HCT116 (cell line): Measurements from ENCODE around the gene CTAGE9. TPM values are rescaled to one million over a fixed set of nuclear protein-coding genes. Genes with fewer than 3 reads are reported as not detected.

ENCODE experiments used
- ATAC-seq: fragments of 200-7000 bp; cut with Tn5 transposase; 2 replicates; pipeline ENCODE4 v1.9.1; 2020; ENCODE audit warnings: mild to moderate bottlenecking, moderate library complexity
- BruUV-seq: library from RNA; stranded (reverse); fragments of 400-500 nt; replicated peaks from 2 replicates; lab custom pipeline; 2021; lab: Mats Ljungman, UMichigan
- CTCF ChIA-PET: fragments of 300-600 bp; sonication (Branson Sonifier 250); formaldehyde crosslinking; loops from one replicate; lab custom pipeline; 2021; ENCODE audit warnings: antibody characterized with exemption; lab: Charles Lee
- POLR2A ChIA-PET: fragments of 300-600, 350-600 bp; sonication (Branson Sonifier 250); formaldehyde crosslinking; loops from one replicate; lab custom pipeline; 2021; ENCODE audit warnings: antibody characterized with exemption; lab: Charles Lee
- RAD21 ChIA-PET, 2 experiments: fragments of 300-600 bp; sonication (Branson Sonifier 250); formaldehyde crosslinking; loops; one replicate each; lab custom pipeline; 2023; ENCODE audit warnings: low total read pairs in 2 of 2; ENCODE audit not compliant: uncharacterized antibody in 2 of 2, unreplicated experiment in 2 of 2, low non-redundant PET in 1 of 2; lab: Charles Lee
- DNase-seq: peaks from one replicate; pipeline ENCODE4 v3.0.0-alpha.2; 2010; ENCODE audit warnings: low read depth, low spot score
- H2AFZ ChIP-seq: fragments of 200-600 bp; shearing (Covaris generic), sonication (generic); 2 replicates; pipeline ENCODE4 v1.6.1; 2017; ENCODE audit warnings: low read depth, mixed run types, mixed read lengths, antibody characterized with exemption, low read length; ENCODE audit not compliant: poor library complexity, severe bottlenecking
- H3K27ac ChIP-seq: 2 replicates; pipeline ENCODE4 v1.5.1; 2012; ENCODE audit warnings: low read depth, low read length
- H3K27me3 ChIP-seq: fragments of 200-600 bp; sonication (generic); 2 replicates; pipeline ENCODE4 v1.6.1; 2016; ENCODE audit warnings: mixed run types, low read length, mixed read lengths; ENCODE audit not compliant: insufficient read depth
- H3K36me3 ChIP-seq, 2 experiments: fragments of 200-500 bp in 1 of 2; fragments of 200-600 bp in 1 of 2; sonication (Bioruptor generic) in 1 of 2; sonication (generic) in 1 of 2; 2 replicates each; pipeline versions ENCODE4 v1.5.1 to v1.6.1; 2014 to 2016; ENCODE audit warnings: low read length in 2 of 2, inconsistent platforms in 1 of 2, mixed read lengths in 1 of 2, mixed run types in 1 of 2; ENCODE audit not compliant: insufficient read depth in 2 of 2, control insufficient read depth in 1 of 2
- H3K4me1 ChIP-seq, 2 experiments: fragments of 200-600 bp in 1 of 2; sonication (generic) in 1 of 2; 2 replicates each; pipeline versions ENCODE4 v1.5.1 to v1.6.1; 2012 to 2017; ENCODE audit warnings: low read length in 2 of 2, inconsistent platforms in 1 of 2, mild to moderate bottlenecking in 1 of 2, mixed read lengths in 1 of 2, mixed run types in 1 of 2, moderate library complexity in 1 of 2; ENCODE audit not compliant: insufficient read depth in 2 of 2, control insufficient read depth in 1 of 2
- H3K4me2 ChIP-seq: fragments of 200-600 bp; sonication (generic); 2 replicates; pipeline ENCODE4 v1.6.1; 2017; ENCODE audit warnings: mixed run types, low read length, mixed read lengths
- H3K4me3 ChIP-seq, 2 experiments: fragments of 200-600 bp in 1 of 2; sonication (generic) in 1 of 2; replicated peaks in 1 of 2; 2 replicates each; pipeline ENCODE4 v1.5.1; 2011 to 2016; ENCODE audit warnings: low read length in 2 of 2, control low read depth in 1 of 2, low read depth in 1 of 2, mild to moderate bottlenecking in 1 of 2, mixed read lengths in 1 of 2, mixed run types in 1 of 2
- H3K79me2 ChIP-seq: fragments of 200-600 bp; sonication (generic); 2 replicates; pipeline ENCODE4 v1.6.1; 2017; ENCODE audit warnings: mild to moderate bottlenecking, mixed run types, low read length, moderate library complexity, mixed read lengths; ENCODE audit not compliant: insufficient read depth
- H3K9ac ChIP-seq: fragments of 200-600 bp; sonication (generic); 2 replicates; pipeline ENCODE4 v1.6.1; 2016; ENCODE audit warnings: low read length, mixed read lengths
- H3K9me2 ChIP-seq: fragments of 200-600 bp; sonication (generic), shearing (Covaris generic); 2 replicates; pipeline ENCODE4 v1.6.1; 2017; ENCODE audit warnings: mixed run types, mild to moderate bottlenecking, moderate library complexity; ENCODE audit not compliant: insufficient read depth
- H3K9me3 ChIP-seq, 2 experiments: fragments of 200-500 bp in 1 of 2; fragments of 200-600 bp in 1 of 2; sonication (Bioruptor generic) in 1 of 2; sonication (generic) in 1 of 2; 2 replicates each; pipeline ENCODE4 v1.6.1; 2014 to 2017; ENCODE audit warnings: low read length in 2 of 2, mixed read lengths in 2 of 2, inconsistent platforms in 1 of 2, low read depth in 1 of 2, mild to moderate bottlenecking in 1 of 2, mixed run types in 1 of 2, moderate library complexity in 1 of 2; ENCODE audit not compliant: control insufficient read depth in 1 of 2, insufficient read depth in 1 of 2
- H4K20me1 ChIP-seq: fragments of 200-600 bp; sonication (generic), shearing (Covaris generic); 2 replicates; pipeline ENCODE4 v1.6.1; 2017; ENCODE audit warnings: mixed run types, mild to moderate bottlenecking, moderate library complexity; ENCODE audit not compliant: insufficient read depth
- CBX3 ChIP-seq: IDR thresholded peaks from 2 replicates; pipeline ENCODE4 v1.6.1; 2012; ENCODE audit warnings: low read depth
- CEBPB ChIP-seq: IDR thresholded peaks from 2 replicates; pipeline ENCODE4 v1.6.1; 2012; ENCODE audit warnings: low read depth
- EGR1 ChIP-seq: IDR thresholded peaks from 2 replicates; pipeline ENCODE4 v1.6.1; 2012; ENCODE audit warnings: low read depth
- ELF1 ChIP-seq: IDR thresholded peaks from 2 replicates; pipeline ENCODE4 v1.6.1; 2012; ENCODE audit warnings: low read depth, borderline replicate concordance
- EZH2 ChIP-seq: fragments of 200-600 bp; sonication (generic); IDR thresholded peaks from 2 replicates; pipeline ENCODE4 v1.6.1; 2017; ENCODE audit warnings: antibody characterized with exemption, mixed run types
- EZH2phosphoT487 ChIP-seq: fragments of 200-600 bp; IDR thresholded peaks from 2 replicates; pipeline ENCODE4 v1.6.1; 2018; ENCODE audit warnings: antibody characterized with exemption, borderline replicate concordance
- FOSL1 ChIP-seq: IDR thresholded peaks from 2 replicates; pipeline ENCODE4 v1.6.1; 2012; ENCODE audit warnings: low read depth
- JUND ChIP-seq: IDR thresholded peaks from 2 replicates; pipeline ENCODE4 v1.6.1; 2012
- POLR2A ChIP-seq: IDR thresholded peaks from 2 replicates; pipeline ENCODE4 v1.7.0; 2011; ENCODE audit warnings: borderline replicate concordance; ENCODE audit not compliant: insufficient read depth, insufficient read length; ENCODE audit errors: extremely low read depth
- POLR2AphosphoS5 ChIP-seq: IDR thresholded peaks from 2 replicates; pipeline ENCODE4 v1.6.1; 2011; ENCODE audit warnings: mild to moderate bottlenecking, low read depth, low read length, moderate library complexity
- SIN3A ChIP-seq: IDR thresholded peaks from 2 replicates; pipeline ENCODE4 v1.6.1; 2012; ENCODE audit warnings: low read depth
- SP1 ChIP-seq: IDR thresholded peaks from 2 replicates; pipeline ENCODE4 v1.6.1; 2012; ENCODE audit warnings: low read depth
- SRF ChIP-seq: IDR thresholded peaks from 2 replicates; pipeline ENCODE4 v1.6.1; 2012; ENCODE audit warnings: low read depth
- TCF7L2 ChIP-seq: IDR thresholded peaks from 2 replicates; pipeline ENCODE4 v1.7.0; 2011; ENCODE audit warnings: borderline replicate concordance, inconsistent platforms; ENCODE audit not compliant: insufficient read depth, insufficient read length; ENCODE audit errors: extremely low read depth
- YY1 ChIP-seq: IDR thresholded peaks from 2 replicates; pipeline ENCODE4 v1.6.1; 2011; ENCODE audit warnings: low read length, low read depth, moderate library complexity, mild to moderate bottlenecking; ENCODE audit not compliant: insufficient replicate concordance; ENCODE audit errors: extremely low read depth
- ZFX ChIP-seq: fragments of 450-650 bp; IDR thresholded peaks from 2 replicates; pipeline ENCODE4 v1.6.1; 2017
- ZNF274 ChIP-seq: fragments of 200-500 bp; sonication (Bioruptor generic); IDR thresholded peaks from 2 replicates; pipeline ENCODE4 v1.6.1; 2014; ENCODE audit warnings: mild to moderate bottlenecking, low read depth, low read length, inconsistent platforms
- intact Hi-C: fragments of 100-400 bp; cut with micrococcal nuclease; formaldehyde crosslinking; loops from 2 replicates; pipeline ENCODE4 v1.10.0; 2022
- total RNA-seq: library from RNA; stranded (reverse); gene quantifications from one replicate; pipeline ENCODE4 v1.2.1, GENCODE V29; 2021; ENCODE audit not compliant: unreplicated experiment
- TF ChIP-seq, protein P1 (sequence below): IDR thresholded peaks from 2 replicates; pipeline ENCODE4 v1.6.1; 2011; ENCODE audit warnings: mild to moderate bottlenecking, low read length, moderate library complexity; ENCODE audit not compliant: insufficient replicate concordance; ENCODE audit errors: extremely low read depth
- TF ChIP-seq, protein P2 (sequence below): IDR thresholded peaks from 2 replicates; pipeline ENCODE4 v1.6.1; 2012
- TF ChIP-seq, protein P3 (sequence below): IDR thresholded peaks from 2 replicates; pipeline ENCODE4 v1.6.1; 2012

Gene CTAGE9
- total RNA-seq, 1 experiment from 2014 or later, result not detected

DNA sequence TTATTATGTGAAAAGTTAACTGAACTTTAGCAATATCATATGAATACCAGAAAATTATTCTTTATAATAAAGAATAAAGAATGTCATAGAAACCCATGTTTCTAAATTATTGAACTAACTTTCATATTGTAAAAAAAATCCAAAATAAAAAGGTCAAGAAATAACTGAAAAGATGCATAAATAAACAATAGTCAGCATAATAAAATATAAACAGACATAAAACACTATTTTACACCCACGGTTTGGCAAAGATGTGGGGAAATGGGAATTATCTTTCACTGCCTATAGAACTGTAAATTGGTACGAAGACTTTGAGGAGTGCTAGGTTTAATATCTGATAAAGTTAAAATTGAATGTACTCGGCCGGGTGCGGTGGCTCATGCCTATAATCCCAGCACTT is 34.7 kb upstream of the CTAGE9 start:
- H3K27me3 ChIP-seq, result no peaks in the 10 kb centered on the region
- no peak overlapping the region for H2AFZ ChIP-seq
- no TSS peak for BruUV-seq
- H3K4me1 ChIP-seq, result no peaks in the 10 kb centered on the region
- H3K27ac ChIP-seq, result no peak overlapping the region
- H3K36me3 ChIP-seq, result no peaks in the 10 kb centered on the region
- no peaks in the 10 kb centered on the region for H4K20me1 ChIP-seq
- no peak for ATAC-seq
- POLR2A ChIA-PET, result no interaction called here
- no peaks in the 10 kb centered on the region for H3K9me3 ChIP-seq
- no peaks in the 10 kb centered on the region for H3K9me2 ChIP-seq
- H3K4me2 ChIP-seq, result no peak overlapping the region
- H3K4me3 ChIP-seq, result no peak overlapping the region
- no peak overlapping the region for H3K9ac ChIP-seq
- RAD21 ChIA-PET, result no interaction called here
- CTCF ChIA-PET, result no interaction called here
- no peak for TF ChIP-seq POLR2A
- no peak for TF ChIP-seq TCF7L2
- TF ChIP-seq YY1, result no peak
- no peak for TF ChIP-seq ELF1
- TF ChIP-seq, protein P1, sequence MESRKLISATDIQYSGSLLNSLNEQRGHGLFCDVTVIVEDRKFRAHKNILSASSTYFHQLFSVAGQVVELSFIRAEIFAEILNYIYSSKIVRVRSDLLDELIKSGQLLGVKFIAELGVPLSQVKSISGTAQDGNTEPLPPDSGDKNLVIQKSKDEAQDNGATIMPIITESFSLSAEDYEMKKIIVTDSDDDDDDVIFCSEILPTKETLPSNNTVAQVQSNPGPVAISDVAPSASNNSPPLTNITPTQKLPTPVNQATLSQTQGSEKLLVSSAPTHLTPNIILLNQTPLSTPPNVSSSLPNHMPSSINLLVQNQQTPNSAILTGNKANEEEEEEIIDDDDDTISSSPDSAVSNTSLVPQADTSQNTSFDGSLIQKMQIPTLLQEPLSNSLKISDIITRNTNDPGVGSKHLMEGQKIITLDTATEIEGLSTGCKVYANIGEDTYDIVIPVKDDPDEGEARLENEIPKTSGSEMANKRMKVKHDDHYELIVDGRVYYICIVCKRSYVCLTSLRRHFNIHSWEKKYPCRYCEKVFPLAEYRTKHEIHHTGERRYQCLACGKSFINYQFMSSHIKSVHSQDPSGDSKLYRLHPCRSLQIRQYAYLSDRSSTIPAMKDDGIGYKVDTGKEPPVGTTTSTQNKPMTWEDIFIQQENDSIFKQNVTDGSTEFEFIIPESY, result no peak
- TF ChIP-seq CEBPB, result no peak
- TF ChIP-seq EGR1, result no peak
- TF ChIP-seq JUND, result no peak
- TF ChIP-seq, protein P2, sequence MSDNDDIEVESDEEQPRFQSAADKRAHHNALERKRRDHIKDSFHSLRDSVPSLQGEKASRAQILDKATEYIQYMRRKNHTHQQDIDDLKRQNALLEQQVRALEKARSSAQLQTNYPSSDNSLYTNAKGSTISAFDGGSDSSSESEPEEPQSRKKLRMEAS, result no peak
- no peak for TF ChIP-seq SRF
- TF ChIP-seq CBX3, result no peak
- TF ChIP-seq, protein P3, sequence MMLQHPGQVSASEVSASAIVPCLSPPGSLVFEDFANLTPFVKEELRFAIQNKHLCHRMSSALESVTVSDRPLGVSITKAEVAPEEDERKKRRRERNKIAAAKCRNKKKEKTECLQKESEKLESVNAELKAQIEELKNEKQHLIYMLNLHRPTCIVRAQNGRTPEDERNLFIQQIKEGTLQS, result no peak
- no peak for TF ChIP-seq ZNF274
- no peak for TF ChIP-seq EZH2phosphoT487
- TF ChIP-seq POLR2AphosphoS5, result no peak
- no peak for TF ChIP-seq EZH2
- no peak for TF ChIP-seq SIN3A
- no peak for TF ChIP-seq ZFX
- no peak for TF ChIP-seq SP1
- no peak for TF ChIP-seq FOSL1
- H3K79me2 ChIP-seq, result no peaks in the 10 kb centered on the region
- intact Hi-C loops, result no loop called here
- DNase-seq, result no peak
